B cell (primary cell): ENCODE results near the gene PACSIN1. TPM values are rescaled to one million over a fixed set of nuclear protein-coding genes. Genes with fewer than 3 reads are reported as not detected.

Source experiments
- ATAC-seq: fragments of 200-7000 bp; cut with Tn5 transposase; one replicate; pipeline ENCODE4 v1.10.0; 2021; ENCODE audit warnings: low read depth, mild to moderate bottlenecking, moderate number of reproducible peaks, moderate library complexity
- CTCF ChIA-PET: fragments of 350-600 bp; sonication (Branson Sonifier 250); formaldehyde crosslinking; loops from one replicate; lab custom pipeline; 2021; ENCODE audit warnings: antibody characterized with exemption, inconsistent platforms; lab: Charles Lee
- POLR2A ChIA-PET: fragments of 350-600 bp; sonication (Branson Sonifier 250); formaldehyde crosslinking; loops from one replicate; lab custom pipeline; 2021; ENCODE audit warnings: antibody characterized with exemption; lab: Charles Lee
- DNase-seq: peaks from one replicate; pipeline ENCODE4 v3.0.0; 2013
- H2AFZ ChIP-seq: 2 replicates; pipeline ENCODE4 v1.6.1; 2012; ENCODE audit warnings: mild to moderate bottlenecking, low read depth, low read length; ENCODE audit not compliant: insufficient read depth, poor library complexity, severe bottlenecking
- H3K27ac ChIP-seq, 2 donors: 1 replicate in 1 of 2; 2 replicates in 1 of 2; pipeline ENCODE4 v1.5.1; 2012 to 2013; ENCODE audit warnings: low read length in 2 of 2, mild to moderate bottlenecking in 2 of 2, moderate library complexity in 1 of 2
- H3K27me3 ChIP-seq, 4 experiments: fragments of 200-600 bp in 1 of 4; sonication (generic) in 1 of 4; replicated peaks in 1 of 4; 1 replicate in 2 of 4; 2 replicates in 2 of 4; pipeline versions ENCODE4 v1.6.1 to v1.7.0; 2013 to 2016; ENCODE audit warnings: low read length in 3 of 4, mild to moderate bottlenecking in 2 of 4, mixed read lengths in 1 of 4, moderate library complexity in 1 of 4; ENCODE audit not compliant: insufficient read depth in 4 of 4, control insufficient read depth in 3 of 4; ENCODE audit errors: control extremely low read depth in 1 of 4
- H3K36me3 ChIP-seq, 2 experiments: replicated peaks in 1 of 2; 1 replicate in 1 of 2; 2 replicates in 1 of 2; pipeline versions ENCODE4 v1.6.1 to v1.7.1; 2013; ENCODE audit warnings: low read length in 1 of 2; ENCODE audit not compliant: insufficient read depth in 2 of 2, control insufficient read depth in 1 of 2; ENCODE audit errors: control extremely low read depth in 1 of 2, extremely low read depth in 1 of 2
- H3K4me1 ChIP-seq, 2 donors: fragments of 200-600 bp in 1 of 2; sonication (generic) in 1 of 2; 1 replicate in 1 of 2; 2 replicates in 1 of 2; pipeline versions ENCODE4 v1.5.1 to v1.6.1; 2013 to 2017; ENCODE audit warnings: low read length in 2 of 2; ENCODE audit not compliant: control insufficient read depth in 2 of 2, insufficient read depth in 2 of 2
- H3K4me2 ChIP-seq: replicated peaks from 2 replicates; pipeline ENCODE3; 2012; ENCODE audit warnings: mild to moderate bottlenecking, low read depth, low read length; ENCODE audit not compliant: poor library complexity, severe bottlenecking
- H3K4me3 ChIP-seq, 5 experiments: fragments of 200-600 bp in 1 of 5; sonication (generic) in 1 of 5; 1 replicate in 3 of 5; 2 replicates in 2 of 5; pipeline versions ENCODE4 v1.5.1 to v1.7.0; 2011 to 2016; ENCODE audit warnings: low read length in 4 of 5, mild to moderate bottlenecking in 4 of 5, low read depth in 2 of 5, control low read depth in 1 of 5, moderate library complexity in 1 of 5; ENCODE audit not compliant: insufficient read depth in 1 of 5; ENCODE audit errors: control extremely low read depth in 1 of 5, extremely low read depth in 1 of 5
- H3K79me2 ChIP-seq: fragments of 200-600 bp; sonication (generic); one replicate; pipeline ENCODE4 v1.6.0; 2016; ENCODE audit warnings: low read length; ENCODE audit not compliant: control insufficient read depth, insufficient read depth
- H3K9ac ChIP-seq: fragments of 200-600 bp; sonication (generic); 2 replicates; pipeline ENCODE4 v1.6.1; 2017; ENCODE audit warnings: mild to moderate bottlenecking, low read length, moderate library complexity
- H3K9me3 ChIP-seq, 3 donors: one replicate each; pipeline versions ENCODE4 v1.6.1 to v1.7.1; 2013; ENCODE audit warnings: low read length in 2 of 3; ENCODE audit not compliant: control insufficient read depth in 2 of 3, insufficient read depth in 1 of 3; ENCODE audit errors: control extremely low read depth in 1 of 3
- H4K20me1 ChIP-seq: 2 replicates; pipeline ENCODE4 v1.6.0; 2012; ENCODE audit warnings: mild to moderate bottlenecking, low read length; ENCODE audit not compliant: insufficient read depth, control insufficient read depth, poor library complexity, severe bottlenecking
- H3K27ac Mint-ChIP-seq: one replicate; pipeline ENCODE4 v1.8.0; 2021; ENCODE audit warnings: mixed read lengths
- H3K27me3 Mint-ChIP-seq: one replicate; pipeline ENCODE4 v1.8.0; 2021; ENCODE audit warnings: mixed read lengths
- H3K4me1 Mint-ChIP-seq: one replicate; pipeline ENCODE4 v1.8.0; 2021; ENCODE audit warnings: mixed read lengths
- H3K4me3 Mint-ChIP-seq: one replicate; pipeline ENCODE4 v1.8.0; 2021; ENCODE audit warnings: mixed read lengths
- H3K9me3 Mint-ChIP-seq: one replicate; pipeline ENCODE4 v1.8.0; 2022; ENCODE audit warnings: mixed read lengths; ENCODE audit not compliant: insufficient read depth
- CTCF ChIP-seq: fragments of 200-600 bp; IDR thresholded peaks from one replicate; pipeline ENCODE4 v1.8.0; 2022; ENCODE audit warnings: antibody characterized with exemption, mild to moderate bottlenecking
- EZH2 ChIP-seq: IDR thresholded peaks from 2 replicates; pipeline ENCODE4 v1.6.1; 2012; ENCODE audit warnings: borderline replicate concordance, low read depth, mild to moderate bottlenecking, moderate library complexity, low read length; ENCODE audit not compliant: insufficient read depth, poor library complexity, severe bottlenecking
- WGBS: methylation state at CpG from one replicate; pipeline ENCODE4 v1.1.5; 2013; ENCODE audit warnings: missing lambda C conversion rate; ENCODE audit not compliant: insufficient coverage; 5-methylcytosine and 5-hydroxymethylcytosine counted together
- intact Hi-C: fragments of 100-400 bp; cut with micrococcal nuclease; formaldehyde crosslinking; loops from one replicate; pipeline ENCODE4 v1.10.0; 2022
- polyA plus RNA-seq: library from polyadenylated mRNA; depleted of rRNA; stranded (reverse); fragments of >200 nt; gene quantifications from 2 replicates; pipeline ENCODE4 v1.2.3, GENCODE V29; 2012
- total RNA-seq, 2 donors: library from RNA; stranded (reverse); fragments of 120-200 nt in 1 of 2; gene quantifications; 1 replicate in 1 of 2; 2 replicates in 1 of 2; pipeline versions ENCODE4 v1.2.3 to v1.2.4, GENCODE V29; 2013 to 2022

The PACSIN1 gene
- total and polyA plus RNA-seq, 2 donors (not counting 1 experiment from before 2014, with no cell fraction given): 0.18 to 0.20 TPM

DNA sequence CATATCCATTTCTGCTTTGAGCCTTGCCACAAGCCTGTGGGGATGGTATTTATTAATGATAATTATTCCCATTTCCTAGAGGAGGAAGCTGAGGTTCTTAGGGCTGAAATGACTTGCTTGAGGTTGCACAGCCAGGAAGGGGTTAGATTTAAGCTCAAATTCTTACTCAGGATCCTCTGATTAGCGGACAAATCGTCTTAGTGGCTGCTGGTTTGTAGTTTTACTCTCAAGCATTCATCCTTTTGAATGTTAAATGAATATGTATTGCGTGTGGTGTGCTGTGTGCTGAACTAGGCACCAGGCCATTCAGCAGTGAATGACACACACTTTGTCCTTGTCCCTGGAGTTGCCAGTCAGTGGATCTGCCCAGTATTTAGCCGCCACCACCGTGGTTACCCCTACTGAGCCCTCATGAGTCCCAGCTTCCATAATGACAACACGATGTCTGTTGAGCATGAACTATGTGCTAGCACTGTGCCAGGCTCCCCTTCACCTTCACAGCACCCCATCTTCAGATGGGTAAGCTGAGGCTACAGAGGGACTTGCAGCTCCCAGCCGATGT lies 10.0 kb downstream of the PACSIN1 start:
- Mint-ChIP-seq H3K9me3 (no peaks in the 10 kb centered on the region), H3K27ac (no peak overlapping the region), H3K27me3 (no peaks in the 10 kb centered on the region), H3K4me1 (no peaks in the 10 kb centered on the region), H3K4me3 (no peak overlapping the region)
- Histone ChIP-seq H3K4me2 (no peak overlapping the region), H3K4me3 (no peak overlapping the region), H3K27ac (no peak overlapping the region), H3K9me3 (no peaks in the 10 kb centered on the region), H4K20me1 (no peaks in the 10 kb centered on the region), H3K9ac (no peak overlapping the region), H3K4me1 (no peaks in the 10 kb centered on the region), H2AFZ (no peak overlapping the region), H3K27me3 (no peaks in the 10 kb centered on the region), H3K79me2 (no peaks in the 10 kb centered on the region), H3K36me3 (no peaks in the 10 kb centered on the region)
- 68% methylated on average over 5 of the region's 7 CpGs for WGBS
- no peak for DNase-seq
- ChIA-PET CTCF (interaction anchor here (0.6 to 0.7 kb wide), 2 partner anchors 27 to 134 kb away, joined by 3 to 4 read pairs; no protein-coding TSS in a partner anchor), POLR2A (no interaction called here)
- ATAC-seq: no peak
- intact Hi-C loops: no loop called here
- no peak for TF ChIP-seq EZH2
- no peak for TF ChIP-seq CTCF

GRCh38 chr6:34476447-34476846 lies 10.6 kb downstream of the PACSIN1 start:
- Mint-ChIP-seq H3K27me3 (no peaks in the 10 kb centered on the region), H3K9me3 (no peaks in the 10 kb centered on the region), H3K27ac (no peak overlapping the region), H3K4me3 (no peak overlapping the region), H3K4me1 (no peaks in the 10 kb centered on the region)
- no peak for DNase-seq
- H2AFZ ChIP-seq: no peak overlapping the region
- intact Hi-C loops: no loop called here
- no peaks in the 10 kb centered on the region for H3K4me1 ChIP-seq
- no peak for ATAC-seq
- WGBS: 74% methylated on average over 4 of the region's 5 CpGs
- no peak overlapping the region for H3K4me3 ChIP-seq
- H3K9ac ChIP-seq: no peak overlapping the region
- no peaks in the 10 kb centered on the region for H3K9me3 ChIP-seq
- H3K27me3 ChIP-seq: no peaks in the 10 kb centered on the region
- H3K27ac ChIP-seq: no peak overlapping the region
- no peak overlapping the region for H3K4me2 ChIP-seq
- no peaks in the 10 kb centered on the region for H4K20me1 ChIP-seq
- TF ChIP-seq EZH2 (no peak), CTCF (no peak)
- ChIA-PET POLR2A (no interaction called here), CTCF (no interaction called here)
- H3K36me3 ChIP-seq: no peaks in the 10 kb centered on the region
- no peaks in the 10 kb centered on the region for H3K79me2 ChIP-seq
